NCI-H2196 treated with DMSO at 0.1 percent for 48 hours (cell line): ENCODE measurements around the gene CHST11.

ENCODE experiments used
- DNase-seq: peaks from one replicate; lab custom pipeline; 2025; ENCODE audit not compliant: unreplicated experiment; lab: John Stamatoyannopoulos, UW

The CHST11 gene

GRCh38 chr12:104501660-104502059, 44.9 kb downstream of the CHST11 start:
- DNase-seq: no peak

GRCh38 chr12:104502217-104502616, 45.5 kb downstream of the CHST11 start:
- DNase-seq: no peak

GRCh38 chr12:104502638-104503037, 45.9 kb downstream of the CHST11 start:
- DNase-seq: no peak

GRCh38 chr12:104503191-104503590, 46.4 kb downstream of the CHST11 start:
- no peak for DNase-seq

GRCh38 chr12:104504146-104504545, 47.4 kb downstream of the CHST11 start:
- DNase-seq: no peak

GRCh38 chr12:104505095-104505818, 48.5 kb downstream of the CHST11 start:
- DNase-seq: peak; percentile 60

- peak; percentile 64 for DNase-seq
Measured at GRCh38 chr12:104506676-104507401, 50.1 kb downstream of the CHST11 start.

GRCh38 chr12:104507672-104508071, 50.9 kb downstream of the CHST11 start:
- DNase-seq: peak; percentile 30

- DNase-seq: no peak
Measured at GRCh38 chr12:104508752-104509446, 52.2 kb downstream of the CHST11 start.

GRCh38 chr12:104510145-104510872, 53.6 kb downstream of the CHST11 start:
- no peak for DNase-seq

GRCh38 chr12:104510873-104511440, 54.2 kb downstream of the CHST11 start:
- no peak for DNase-seq

GRCh38 chr12:104513681-104514080, 56.9 kb downstream of the CHST11 start:
- no peak for DNase-seq

GRCh38 chr12:104514092-104514810, 57.5 kb downstream of the CHST11 start:
- DNase-seq: no peak

- DNase-seq: no peak
Measured at GRCh38 chr12:104515899-104516298, 59.2 kb downstream of the CHST11 start.

- no peak for DNase-seq
Measured at GRCh38 chr12:104516821-104517220, 60.1 kb downstream of the CHST11 start.

- no peak for DNase-seq
Measured at GRCh38 chr12:104517880-104518279, 61.1 kb downstream of the CHST11 start.

GRCh38 chr12:104519190-104520019, 62.7 kb downstream of the CHST11 start:
- DNase-seq: no peak

GRCh38 chr12:104520242-104520900, 63.6 kb downstream of the CHST11 start:
- DNase-seq: no peak

- no peak for DNase-seq
Measured at GRCh38 chr12:104521731-104522130, 65.0 kb downstream of the CHST11 start.
